IMR-90 (cell line): Measurements from ENCODE around the gene UPP2. TPM values are rescaled to one million over a fixed set of nuclear protein-coding genes. Genes with fewer than 3 reads are reported as not detected.

Source experiments
- ATAC-seq: fragments of 200-7000 bp; cut with Tn5 transposase; 2 replicates; pipeline ENCODE4 v1.9.1; 2020; ENCODE audit warnings: low read depth, mild to moderate bottlenecking, moderate library complexity
- BruUV-seq: library from RNA; stranded (reverse); fragments of 400-500 nt; replicated peaks from 2 replicates; lab custom pipeline; 2021; lab: Mats Ljungman, UMichigan
- CTCF ChIA-PET: fragments of 300-600 bp; formaldehyde crosslinking; extraction: SDS; loops from one replicate; lab custom pipeline; 2021; ENCODE audit warnings: antibody characterized with exemption; lab: Yijun Ruan, JAX
- POLR2A ChIA-PET: fragments of 300-600 bp; sonication (Branson Sonifier 250); formaldehyde crosslinking; loops from one replicate; lab custom pipeline; 2022; ENCODE audit warnings: antibody characterized with exemption; ENCODE audit not compliant: unreplicated experiment; lab: Charles Lee
- DNase-seq: peaks from one replicate; pipeline ENCODE4 v3.0.0; 2013
- H2AFZ ChIP-seq: replicated peaks from 2 replicates; pipeline ENCODE3; 2013; ENCODE audit warnings: low read length, mild to moderate bottlenecking; ENCODE audit not compliant: poor library complexity
- H2AK5ac ChIP-seq: 2 replicates; pipeline ENCODE4 v1.6.1; 2013; ENCODE audit warnings: low read depth, low read length, inconsistent platforms
- H2AK9ac ChIP-seq: replicated peaks from 2 replicates; pipeline ENCODE3; 2013; ENCODE audit warnings: mild to moderate bottlenecking, low read depth, low read length, moderate library complexity; ENCODE audit not compliant: poor library complexity
- H2BK120ac ChIP-seq: 2 replicates; pipeline ENCODE4 v1.6.1; 2013; ENCODE audit warnings: low read depth, low read length, inconsistent platforms
- H2BK15ac ChIP-seq: 3 replicates; pipeline ENCODE4 v1.6.1; 2013; ENCODE audit warnings: low read depth, low read length, inconsistent platforms
- H2BK20ac ChIP-seq: 2 replicates; pipeline ENCODE4 v1.6.1; 2013; ENCODE audit warnings: low read depth, mild to moderate bottlenecking, inconsistent platforms, low read length, moderate library complexity
- H2BK5ac ChIP-seq: 2 replicates; pipeline ENCODE4 v1.6.1; 2013; ENCODE audit warnings: mild to moderate bottlenecking, low read depth, low read length, inconsistent platforms; ENCODE audit not compliant: poor library complexity, severe bottlenecking
- H3K14ac ChIP-seq: replicated peaks from 2 replicates; pipeline ENCODE4 v1.6.1; 2013; ENCODE audit warnings: low read depth, low read length, inconsistent platforms
- H3K18ac ChIP-seq: 2 replicates; pipeline ENCODE4 v1.6.1; 2013; ENCODE audit warnings: low read depth, low read length, control low read depth
- H3K23ac ChIP-seq: 2 replicates; pipeline ENCODE4 v1.6.1; 2013; ENCODE audit warnings: low read depth, low read length, inconsistent platforms
- H3K27ac ChIP-seq: 2 replicates; pipeline ENCODE4 v1.5.1; 2013; ENCODE audit warnings: mild to moderate bottlenecking, control low read depth, low read length; ENCODE audit not compliant: insufficient read depth
- H3K27me3 ChIP-seq: 2 replicates; pipeline ENCODE4 v1.6.1; 2013; ENCODE audit warnings: low read length; ENCODE audit not compliant: control insufficient read depth, insufficient read depth
- H3K36me3 ChIP-seq: 2 replicates; pipeline ENCODE4 v1.6.1; 2013; ENCODE audit warnings: low read length, mixed read lengths; ENCODE audit not compliant: control insufficient read depth, insufficient read depth
- H3K4ac ChIP-seq: 2 replicates; pipeline ENCODE4 v1.6.1; 2013; ENCODE audit warnings: low read depth, low read length, inconsistent platforms
- H3K4me1 ChIP-seq: 2 replicates; pipeline ENCODE4 v1.6.1; 2013; ENCODE audit warnings: low read length, mixed read lengths; ENCODE audit not compliant: control insufficient read depth, insufficient read depth
- H3K4me2 ChIP-seq: 2 replicates; pipeline ENCODE4 v1.6.1; 2013; ENCODE audit warnings: low read depth, mild to moderate bottlenecking, control low read depth, low read length, moderate library complexity
- H3K4me3 ChIP-seq: 2 replicates; pipeline ENCODE4 v1.5.1; 2013; ENCODE audit warnings: low read depth, mild to moderate bottlenecking, control low read depth, low read length, moderate library complexity; ENCODE audit not compliant: insufficient read depth
- H3K56ac ChIP-seq: 2 replicates; pipeline ENCODE4 v1.6.1; 2013; ENCODE audit warnings: low read length, inconsistent platforms; ENCODE audit not compliant: insufficient read depth; ENCODE audit errors: extremely low read depth
- H3K79me1 ChIP-seq, 2 experiments: 2 replicates each; pipeline ENCODE4 v1.6.1; 2013; ENCODE audit warnings: low read length in 2 of 2, inconsistent platforms in 1 of 2, low read depth in 1 of 2
- H3K9ac ChIP-seq: 2 replicates; pipeline ENCODE4 v1.6.1; 2013; ENCODE audit warnings: low read depth, low read length, control low read depth
- H3K9me1 ChIP-seq: 2 replicates; pipeline ENCODE4 v1.6.1; 2013; ENCODE audit warnings: low read length, inconsistent platforms; ENCODE audit not compliant: insufficient read depth
- H3K9me3 ChIP-seq: 2 replicates; pipeline ENCODE4 v1.6.1; 2013; ENCODE audit warnings: low read length; ENCODE audit not compliant: control insufficient read depth, insufficient read depth
- H4K20me1 ChIP-seq: 2 replicates; pipeline ENCODE4 v1.6.1; 2013; ENCODE audit warnings: low read length, inconsistent platforms; ENCODE audit not compliant: insufficient read depth
- H4K5ac ChIP-seq: 2 replicates; pipeline ENCODE4 v1.6.1; 2013; ENCODE audit warnings: mild to moderate bottlenecking, low read depth, low read length, control low read depth
- H4K8ac ChIP-seq, 2 experiments: 2 replicates each; pipeline ENCODE4 v1.6.1; 2013; ENCODE audit warnings: low read depth in 2 of 2, low read length in 2 of 2, control low read depth in 1 of 2, inconsistent platforms in 1 of 2
- H4K91ac ChIP-seq: 2 replicates; pipeline ENCODE4 v1.6.1; 2013; ENCODE audit warnings: low read depth, low read length, inconsistent platforms; ENCODE audit not compliant: insufficient read depth
- CEBPB ChIP-seq: IDR thresholded peaks from 2 replicates; pipeline ENCODE4 v1.6.1; 2012; ENCODE audit warnings: low read depth, low read length, improper control_type of control experiment
- CHD1 ChIP-seq: IDR thresholded peaks from 2 replicates; pipeline ENCODE4 v1.6.1; 2012; ENCODE audit warnings: low read depth, low read length, improper control_type of control experiment
- MAZ ChIP-seq: IDR thresholded peaks from 2 replicates; pipeline ENCODE4 v1.6.1; 2012; ENCODE audit warnings: low read depth, mild to moderate bottlenecking, low read length, improper control_type of control experiment, moderate library complexity, borderline replicate concordance
- MXI1 ChIP-seq: IDR thresholded peaks from 2 replicates; pipeline ENCODE4 v1.6.1; 2012; ENCODE audit warnings: low read depth, mild to moderate bottlenecking, low read length, moderate library complexity, borderline replicate concordance
- NFE2L2 ChIP-seq: fragments of 150-350 bp; IDR thresholded peaks from 2 replicates; pipeline ENCODE4 v1.6.1; 2016; ENCODE audit warnings: low read depth, mild to moderate bottlenecking, low read length
- POLR2A ChIP-seq: IDR thresholded peaks from 2 replicates; pipeline ENCODE4 v1.6.1; 2012; ENCODE audit warnings: mild to moderate bottlenecking, low read depth, low read length
- WGBS, 2 experiments: methylation state at CpG; one replicate each; pipeline versions ENCODE4 v1.1.5 to v1.1.7; 2013; ENCODE audit warnings: missing lambda C conversion rate in 2 of 2; ENCODE audit not compliant: insufficient read length in 1 of 2; ENCODE audit errors: extremely low coverage in 2 of 2; 5-methylcytosine and 5-hydroxymethylcytosine counted together
- dilution Hi-C: fragments of 300-500 bp; cut with HindIII; formaldehyde crosslinking; loops from one replicate; pipeline ENCODE4 v1.14.3; 2018; ENCODE audit warnings: low sequenced_read_pairs; ENCODE audit not compliant: unreplicated experiment
- in situ Hi-C: fragments of 300-500 bp; cut with MboI; formaldehyde crosslinking; loops from 3 replicates; pipeline ENCODE4 v1.14.3; 2019; ENCODE audit warnings: low sequenced_read_pairs, inconsistent platforms, mixed read lengths
- intact Hi-C: fragments of 100-400 bp; cut with micrococcal nuclease; formaldehyde crosslinking; loops from 2 replicates; pipeline ENCODE4 v1.10.0; 2022
- polyA plus RNA-seq, 3 experiments: library from polyadenylated mRNA; depleted of rRNA; stranded (reverse); fragments of >200 nt; gene quantifications; 2 replicates each; pipeline ENCODE4 v1.2.3, GENCODE V29; 2012; ENCODE audit warnings: low replicate concordance in 1 of 3
- total RNA-seq: library from RNA; depleted of rRNA; stranded (reverse); fragments of >200 nt; gene quantifications from 2 replicates; pipeline ENCODE4 v1.2.3, GENCODE V29; 2012

Gene UPP2
- total and polyA plus RNA-seq, 2 of the 4 experiments (the other 2 are of a cell fraction), result not detected

- no TSS peak for BruUV-seq
- dilution Hi-C loops, result no loop called here
- H4K20me1 ChIP-seq, result no peaks in the 10 kb centered on the region
Observed at GRCh38 chr2:158089322-158089721, 12.4 kb upstream of the UPP2 start.

More at GRCh38 chr2:158089322-158089721, 12.4 kb upstream of the UPP2 start:
- Histone ChIP-seq H3K18ac (no peak overlapping the region), H4K91ac (no peak overlapping the region), H3K14ac (no peak overlapping the region), H3K79me1 (no peaks in the 10 kb centered on the region), H3K9ac (no peak overlapping the region), H3K56ac (no peak overlapping the region), H4K8ac (no peak overlapping the region), H3K27ac (no peak overlapping the region), H4K5ac (no peak overlapping the region), H3K4me3 (no peak overlapping the region), H3K4ac (no peak overlapping the region), H3K4me1 (no peaks in the 10 kb centered on the region), H2BK15ac (no peak overlapping the region), H3K27me3 (no peaks in the 10 kb centered on the region), H2BK120ac (no peak overlapping the region), H2AK5ac (no peak overlapping the region), H3K23ac (no peak overlapping the region), H3K9me3 (no peaks in the 10 kb centered on the region), H2BK20ac (no peak overlapping the region), H3K36me3 (no peaks in the 10 kb centered on the region), H2AK9ac (no peak overlapping the region), H2BK5ac (no peak overlapping the region), H2AFZ (no peak overlapping the region), H3K4me2 (no peak overlapping the region), H3K9me1 (no peaks in the 10 kb centered on the region)
- POLR2A ChIA-PET, result no interaction called here
- CTCF ChIA-PET, result no interaction called here
- TF ChIP-seq MXI1, result no peak
- TF ChIP-seq POLR2A, result no peak
- no peak for TF ChIP-seq CEBPB
- TF ChIP-seq NFE2L2, result no peak
- TF ChIP-seq MAZ, result no peak
- no peak for TF ChIP-seq CHD1
- DNase-seq (no peak), ATAC-seq (no peak)
- in situ Hi-C loops, result no loop called here
- WGBS, 2 experiments, result 58% methylated on average over 3 of the region's 5 CpGs; no CpG with 5 or more reads in 1 of the 2 experiments
- intact Hi-C loops, result no loop called here
